ENCODE measurements around the gene TMEM88. TPM values are rescaled to one million over a fixed set of nuclear protein-coding genes. Genes with fewer than 3 reads are reported as not detected.

TMEM88 gene
- total RNA-seq, 1 donor from 2014 or later, result 13.8 TPM

DNA sequence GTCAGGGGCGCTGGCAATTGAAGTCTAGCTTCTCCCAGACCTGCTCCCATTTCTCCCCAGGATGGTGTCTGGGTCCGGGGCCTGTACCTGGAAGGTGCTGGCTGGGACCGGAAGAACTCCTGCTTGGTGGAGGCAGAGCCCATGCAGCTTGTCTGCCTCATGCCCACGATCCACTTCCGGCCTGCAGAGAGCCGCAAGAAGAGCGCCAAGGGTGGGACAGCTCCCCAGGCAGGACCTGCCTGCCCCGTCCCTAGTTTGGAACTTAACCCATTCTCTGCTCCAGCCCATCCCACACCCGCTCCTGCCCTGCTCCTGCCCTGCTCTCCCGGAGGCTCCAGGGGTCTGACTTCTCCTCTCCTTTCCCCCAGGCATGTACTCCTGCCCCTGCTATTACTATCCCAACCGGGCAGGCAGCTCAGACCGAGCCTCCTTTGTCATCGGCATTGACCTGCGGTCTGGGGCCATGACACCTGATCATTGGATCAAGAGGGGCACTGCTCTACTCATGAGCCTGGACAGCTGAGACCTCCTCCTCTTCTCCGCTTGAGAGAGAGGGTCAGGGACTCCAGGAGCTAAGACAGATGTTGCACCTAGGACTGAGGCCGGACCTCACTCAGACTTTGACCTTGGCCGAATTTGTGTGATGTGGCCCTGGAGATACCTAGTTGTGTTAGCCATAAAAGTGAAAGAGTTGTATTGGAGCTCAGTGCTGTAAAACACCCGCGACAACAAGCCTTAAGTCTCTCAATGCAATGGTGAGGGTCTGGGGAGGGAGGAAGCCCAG, 21.7 kb upstream of the TMEM88 start:
- DNase-seq (ENCODE audit: low spot score), result no peak
- no peak for TF ChIP-seq EZH2phosphoT487 (IDR thresholded peaks at IDR 0.05)
- TF ChIP-seq, protein P1, sequence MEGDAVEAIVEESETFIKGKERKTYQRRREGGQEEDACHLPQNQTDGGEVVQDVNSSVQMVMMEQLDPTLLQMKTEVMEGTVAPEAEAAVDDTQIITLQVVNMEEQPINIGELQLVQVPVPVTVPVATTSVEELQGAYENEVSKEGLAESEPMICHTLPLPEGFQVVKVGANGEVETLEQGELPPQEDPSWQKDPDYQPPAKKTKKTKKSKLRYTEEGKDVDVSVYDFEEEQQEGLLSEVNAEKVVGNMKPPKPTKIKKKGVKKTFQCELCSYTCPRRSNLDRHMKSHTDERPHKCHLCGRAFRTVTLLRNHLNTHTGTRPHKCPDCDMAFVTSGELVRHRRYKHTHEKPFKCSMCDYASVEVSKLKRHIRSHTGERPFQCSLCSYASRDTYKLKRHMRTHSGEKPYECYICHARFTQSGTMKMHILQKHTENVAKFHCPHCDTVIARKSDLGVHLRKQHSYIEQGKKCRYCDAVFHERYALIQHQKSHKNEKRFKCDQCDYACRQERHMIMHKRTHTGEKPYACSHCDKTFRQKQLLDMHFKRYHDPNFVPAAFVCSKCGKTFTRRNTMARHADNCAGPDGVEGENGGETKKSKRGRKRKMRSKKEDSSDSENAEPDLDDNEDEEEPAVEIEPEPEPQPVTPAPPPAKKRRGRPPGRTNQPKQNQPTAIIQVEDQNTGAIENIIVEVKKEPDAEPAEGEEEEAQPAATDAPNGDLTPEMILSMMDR (IDR thresholded peaks at IDR 0.05), result no peak
- Histone ChIP-seq H3K27me3 (peaks cover 51% of the 10 kb centered on the region), H3K9me3 (ENCODE audit: low read depth) (no peaks in the 10 kb centered on the region), H3K79me2 (ENCODE audit: low read depth) (peaks cover 6% of the 10 kb centered on the region), H3K4me3 (peak overlapping the region; percentile 71), H3K4me1 (peaks cover 13% of the 10 kb centered on the region), H4K20me1 (ENCODE audit: low read depth) (peaks cover 6% of the 10 kb centered on the region), H2AFZ (replicated peaks) (peak overlapping the region; percentile 98), H3F3A (ENCODE audit: low read depth) (peaks cover 33% of the 10 kb centered on the region), H3K9ac (no peak overlapping the region), H3K27ac (no peak overlapping the region), H3K4me2 (peak overlapping the region; percentile 91), H3K36me3 (no peaks in the 10 kb centered on the region)
- no peaks in the 10 kb centered on the region for H3K9me3 Mint-ChIP-seq
- H3K36me3 Mint-ChIP-seq, result no peaks in the 10 kb centered on the region
- H3K27ac Mint-ChIP-seq, result no peak overlapping the region
- peak overlapping the region; percentile 94 for H3K4me3 Mint-ChIP-seq
- H3K4me1 Mint-ChIP-seq, result peaks cover 23% of the 10 kb centered on the region
- H3K27me3 Mint-ChIP-seq (ENCODE audit: insufficient read depth, low read depth), result peaks cover 7% of the 10 kb centered on the region

DNA sequence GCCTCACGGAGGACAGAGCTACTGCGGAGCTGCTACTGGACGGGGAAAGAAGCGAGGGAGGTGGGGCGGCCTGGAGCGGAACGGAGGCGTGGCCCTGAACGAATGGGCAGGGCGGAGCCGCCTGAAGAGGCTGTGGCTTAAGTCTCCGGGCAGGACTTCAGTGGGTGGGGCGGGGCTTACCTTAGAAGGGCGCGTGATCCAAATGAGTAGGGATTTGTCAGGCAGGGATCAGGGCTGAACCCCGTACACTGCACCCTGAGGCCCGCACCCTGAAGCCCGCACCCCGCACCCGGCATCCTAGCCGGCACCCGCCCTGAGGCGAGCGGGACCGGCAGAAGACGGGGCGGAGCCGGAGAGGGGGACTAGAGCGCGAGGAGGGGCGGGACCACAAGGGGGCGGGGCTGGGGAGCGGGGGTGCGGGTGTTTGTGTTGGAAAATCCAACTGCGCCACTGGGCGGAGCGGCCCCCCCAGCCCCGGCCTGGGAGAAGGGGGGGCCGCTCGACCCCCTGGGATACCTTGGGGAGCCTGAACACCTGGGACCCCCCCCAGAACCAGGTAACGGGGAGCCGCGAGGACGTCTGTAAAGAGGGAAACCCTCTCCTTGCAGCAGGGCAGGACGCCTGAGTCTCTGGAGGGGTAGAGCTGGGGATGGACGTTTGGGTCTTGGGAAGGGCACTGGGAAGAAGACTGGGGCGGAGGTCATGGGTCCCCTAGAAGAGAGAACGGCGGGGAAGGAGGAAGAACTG, 20.9 kb upstream of the TMEM88 start, which contains the start of gene KDM6B:
Gene KDM6B (plus strand): TSS at position 423 of the 747 bp plus-strand sequence. CDS start 11,338 bp downstream, outside the sequence.
- Mint-ChIP-seq H3K27me3 (ENCODE audit: insufficient read depth, low read depth) (peaks cover 7% of the 10 kb centered on the region), H3K4me1 (peaks cover 29% of the 10 kb centered on the region), H3K36me3 (no peaks in the 10 kb centered on the region), H3K9me3 (no peaks in the 10 kb centered on the region), H3K27ac (peak within 1 kb of the TSS; percentile 98), H3K4me3 (peak within 1 kb of the TSS; percentile 94)
- peak within 1 kb of the TSS; percentile 98 for H2AFZ ChIP-seq (replicated peaks)
- H3K27me3 ChIP-seq, result peaks cover 45% of the 10 kb centered on the region
- H3K4me2 ChIP-seq, result peak within 1 kb of the TSS; percentile 91
- no peak within 1 kb of the TSS for H3K9ac ChIP-seq
- peaks cover 12% of the 10 kb centered on the region for H4K20me1 ChIP-seq (ENCODE audit: low read depth)
- H3K27ac ChIP-seq, result no peak within 1 kb of the TSS
- no peaks in the 10 kb centered on the region for H3K9me3 ChIP-seq (ENCODE audit: low read depth)
- peaks cover 39% of the 10 kb centered on the region for H3F3A ChIP-seq (ENCODE audit: low read depth)
- DNase-seq (ENCODE audit: low spot score), result peak; percentile 97
- peak within 1 kb of the TSS; percentile 71 for H3K4me3 ChIP-seq
- peaks cover 12% of the 10 kb centered on the region for H3K79me2 ChIP-seq (ENCODE audit: low read depth)
- peaks cover 17% of the 10 kb centered on the region for H3K4me1 ChIP-seq
- TF ChIP-seq EZH2 (IDR thresholded peaks at IDR 0.05) (no peak), EZH2phosphoT487 (IDR thresholded peaks at IDR 0.05) (no peak)
- TF ChIP-seq, protein P1 (IDR thresholded peaks at IDR 0.05), result no peak
- H3K36me3 ChIP-seq, result no peaks in the 10 kb centered on the region

DNA sequence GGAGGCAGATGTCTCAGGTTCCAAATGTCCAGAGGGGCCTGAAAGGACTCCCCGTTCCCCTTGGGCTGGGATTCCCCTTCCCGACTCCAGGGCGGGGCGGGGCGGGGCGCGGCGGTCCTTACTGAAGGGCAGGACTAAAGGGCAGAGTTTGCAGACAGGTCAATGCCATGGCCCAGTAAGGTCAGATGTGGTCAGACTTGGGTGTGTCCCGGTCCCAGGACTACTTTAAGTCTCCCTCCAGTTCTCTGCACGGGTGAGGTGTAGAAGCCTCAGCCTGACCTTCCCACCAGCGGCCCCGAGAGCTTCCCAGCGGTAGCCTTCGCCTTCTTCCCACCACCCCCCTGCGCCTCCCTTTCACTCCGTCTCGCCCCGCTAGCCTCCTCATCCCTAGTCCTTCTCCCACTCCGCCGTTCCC, 20.3 kb upstream of the TMEM88 start:
- peak overlapping the region; percentile 98 for H3K27ac Mint-ChIP-seq
- peaks cover 18% of the 10 kb centered on the region for H3K79me2 ChIP-seq (ENCODE audit: low read depth)
- no peaks in the 10 kb centered on the region for H3K36me3 Mint-ChIP-seq
- peaks cover 43% of the 10 kb centered on the region for H3F3A ChIP-seq (ENCODE audit: low read depth)
- H4K20me1 ChIP-seq (ENCODE audit: low read depth), result peaks cover 18% of the 10 kb centered on the region
- H3K4me3 Mint-ChIP-seq, result peak overlapping the region; percentile 94
- H3K9me3 ChIP-seq (ENCODE audit: low read depth), result no peaks in the 10 kb centered on the region
- peaks cover 35% of the 10 kb centered on the region for H3K4me1 Mint-ChIP-seq
- H3K9ac ChIP-seq, result no peak overlapping the region
- peaks cover 22% of the 10 kb centered on the region for H3K4me1 ChIP-seq
- peak overlapping the region; percentile 71 for H3K4me3 ChIP-seq
- TF ChIP-seq, protein P1 (IDR thresholded peaks at IDR 0.05), result no peak
- TF ChIP-seq EZH2 (IDR thresholded peaks at IDR 0.05) (no peak), EZH2phosphoT487 (IDR thresholded peaks at IDR 0.05) (no peak)
- peaks cover 6% of the 10 kb centered on the region for H3K27me3 Mint-ChIP-seq (ENCODE audit: insufficient read depth, low read depth)
- H2AFZ ChIP-seq (replicated peaks), result no peak overlapping the region
- H3K9me3 Mint-ChIP-seq, result no peaks in the 10 kb centered on the region
- peaks cover 40% of the 10 kb centered on the region for H3K27me3 ChIP-seq
- H3K4me2 ChIP-seq, result peak overlapping the region; percentile 91
- no peaks in the 10 kb centered on the region for H3K36me3 ChIP-seq
- no peak for DNase-seq (ENCODE audit: low spot score)
- no peak overlapping the region for H3K27ac ChIP-seq

All from neural progenitor cell (in vitro differentiated cells).